ENCODE measurements around the gene PTPRK. TPM values are rescaled to one million over a fixed set of nuclear protein-coding genes. Genes with fewer than 3 reads are reported as not detected.

PTPRK gene
- total RNA-seq, 1 experiment from 2014 or later = 34.2 TPM

GRCh38 chr6:128323011-128323410 lies 197.4 kb downstream of the PTPRK start:
- ATAC-seq = no peak
- no peak overlapping the region for H3K4me3 ChIP-seq (replicated peaks in 1 of 2; ENCODE audit: low read depth in 1 of 2, low read length in 2 of 2)
- RAD21 ChIA-PET (ENCODE audit: low non-redundant PET in 1 of 2, low total read pairs in 2 of 2, uncharacterized antibody in 2 of 2, unreplicated experiment in 2 of 2) = no interaction called here
- POLR2A ChIA-PET = interaction anchor here (0.7 kb wide), 1 partner anchor 1158 kb away, joined by 3 read pairs; no protein-coding TSS in a partner anchor
- no peaks in the 10 kb centered on the region for H3K9me3 ChIP-seq (ENCODE audit: control insufficient read depth in 1 of 2, insufficient read depth in 1 of 2, low read depth in 1 of 2, low read length in 2 of 2)
- H3K27ac ChIP-seq (ENCODE audit: low read depth, low read length) = no peak overlapping the region
- no TSS peak for BruUV-seq (replicated peaks)
- H4K20me1 ChIP-seq (ENCODE audit: insufficient read depth) = no peaks in the 10 kb centered on the region
- H3K9me2 ChIP-seq (ENCODE audit: insufficient read depth) = no peaks in the 10 kb centered on the region
- TF ChIP-seq MAX (IDR thresholded peaks at IDR 0.05) (no peak), SIN3A (IDR thresholded peaks at IDR 0.05; ENCODE audit: low read depth) (no peak), FOSL1 (IDR thresholded peaks at IDR 0.05; ENCODE audit: low read depth) (no peak), CBX3 (IDR thresholded peaks at IDR 0.05; ENCODE audit: low read depth) (no peak), ZFX (IDR thresholded peaks at IDR 0.05) (no peak), EGR1 (IDR thresholded peaks at IDR 0.05; ENCODE audit: low read depth) (no peak), ZNF274 (IDR thresholded peaks at IDR 0.05; ENCODE audit: low read depth, low read length) (no peak), JUND (IDR thresholded peaks at IDR 0.05) (no peak), POLR2A (IDR thresholded peaks at IDR 0.05; ENCODE audit: borderline replicate concordance, extremely low read depth, insufficient read depth, insufficient read length) (no peak), RAD21 (IDR thresholded peaks at IDR 0.05; ENCODE audit: low read depth) (no peak), EZH2phosphoT487 (IDR thresholded peaks at IDR 0.05; ENCODE audit: borderline replicate concordance) (no peak), SP1 (IDR thresholded peaks at IDR 0.05; ENCODE audit: low read depth) (no peak), CTCF (IDR thresholded peaks at IDR 0.05 in 2 of 3, conservative IDR thresholded peaks at IDR 0.05 in 1 of 3; ENCODE audit: borderline replicate concordance in 1 of 3, insufficient read depth in 1 of 3, low read depth in 2 of 3, low read length in 2 of 3) (no peak)
- intact Hi-C loops (cut with micrococcal nuclease) = no loop called here
- no peak overlapping the region for H2AFZ ChIP-seq (ENCODE audit: low read depth, low read length, poor library complexity, severe bottlenecking)
- no peaks in the 10 kb centered on the region for H3K79me2 ChIP-seq (ENCODE audit: insufficient read depth, low read length)
- H3K9ac ChIP-seq (ENCODE audit: low read length) = no peak overlapping the region
- H3K36me3 ChIP-seq (ENCODE audit: control insufficient read depth in 1 of 2, insufficient read depth in 2 of 2, low read length in 2 of 2) = no peaks in the 10 kb centered on the region
- H3K4me2 ChIP-seq (ENCODE audit: low read length) = no peak overlapping the region
- no peaks in the 10 kb centered on the region for H3K4me1 ChIP-seq (ENCODE audit: control insufficient read depth in 1 of 2, insufficient read depth in 2 of 2, low read length in 2 of 2)
- no peaks in the 10 kb centered on the region for H3K27me3 ChIP-seq (ENCODE audit: insufficient read depth, low read length)
- no peak for DNase-seq (ENCODE audit: low read depth, low spot score)
- CTCF ChIA-PET = no interaction called here
